NCI-H146 treated with DMSO at 0.1 percent for 48 hours (cell line): ENCODE measurements around the gene SLC27A2.
"Not testable (repeated sequence)": the region's sequence is repeated elsewhere in the genome, so short reads cannot be mapped to it uniquely, and the experiment has no call there.

Experiments
- DNase-seq: peaks from one replicate; lab custom pipeline; 2025; ENCODE audit not compliant: unreplicated experiment; lab: John Stamatoyannopoulos, UW

SLC27A2 gene

DNA sequence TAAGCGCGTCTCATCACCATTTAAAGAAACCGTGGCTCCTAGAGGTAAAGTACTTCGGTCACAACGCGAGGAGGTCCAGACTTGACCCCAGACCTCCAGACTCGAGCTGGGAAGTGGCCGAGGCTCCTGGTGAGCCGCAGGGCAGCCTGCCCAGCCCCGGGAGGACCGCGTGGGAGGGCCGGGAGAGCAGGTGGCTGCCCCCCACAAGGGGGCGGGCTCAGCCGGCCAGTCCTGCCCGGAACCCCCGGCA is at the start of gene SLC27A2:
Gene SLC27A2, plus strand, starts transcription at position 228 of the 250 bp plus-strand sequence. CDS start 232 bp downstream, outside the sequence.
- peak; percentile 34 for DNase-seq

DNA sequence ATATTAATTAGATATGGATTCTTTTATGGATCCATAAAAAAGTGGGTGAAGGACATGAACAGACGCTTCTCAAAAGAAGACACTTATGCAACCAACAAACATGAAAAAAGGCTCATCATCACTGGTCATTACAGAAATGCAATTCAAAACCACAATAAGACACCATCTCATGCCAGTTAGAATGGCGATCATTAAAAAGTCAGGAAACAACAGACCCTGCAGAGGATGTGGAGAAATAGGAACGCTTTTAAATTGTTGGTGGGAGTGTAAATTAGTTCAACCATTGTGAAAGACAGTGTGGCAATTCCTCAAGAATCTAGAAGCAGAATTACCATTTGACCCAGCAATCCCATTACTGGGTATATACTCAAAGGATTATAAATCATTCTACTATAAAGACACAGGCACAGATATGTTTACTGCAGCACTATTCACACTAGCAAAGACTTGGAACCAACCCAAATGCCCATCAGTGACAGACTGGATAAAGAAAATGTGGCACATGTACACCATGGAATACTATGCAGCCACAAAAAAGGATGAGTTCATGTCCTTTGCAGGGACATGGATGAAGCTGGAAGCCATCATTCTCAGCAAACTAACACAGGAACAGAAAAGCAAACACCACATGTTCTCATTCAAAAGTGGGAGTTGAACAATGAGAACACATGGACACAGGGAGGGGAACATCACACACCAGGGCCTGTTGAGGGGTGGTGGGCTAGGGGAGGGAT is 49.6 kb upstream of the SLC27A2 start:
- not testable (repeated sequence) for DNase-seq

DNA sequence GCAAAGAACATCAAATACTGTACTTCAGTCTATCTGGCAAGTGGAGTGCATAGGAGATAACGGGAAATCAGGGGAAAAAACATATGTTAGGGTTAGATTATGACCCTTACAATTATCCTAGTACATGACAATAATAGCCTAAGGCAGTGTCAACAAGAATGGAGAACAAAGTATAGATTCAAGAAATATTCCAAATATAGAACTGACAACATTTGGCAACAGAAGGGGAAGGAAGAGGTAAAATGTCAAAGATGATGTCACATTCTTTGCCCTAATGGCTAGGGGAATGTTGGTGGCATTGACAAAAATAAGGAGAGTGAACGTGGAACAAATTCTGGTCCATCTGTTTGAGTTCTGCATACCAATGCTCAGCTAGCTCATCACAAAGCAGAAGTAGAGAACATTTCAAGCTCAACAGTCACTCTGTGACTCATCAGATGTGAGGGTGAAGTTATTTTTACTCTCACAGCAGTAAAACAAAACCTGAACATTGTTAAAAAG is 47.4 kb upstream of the SLC27A2 start:
- DNase-seq: no peak

DNA sequence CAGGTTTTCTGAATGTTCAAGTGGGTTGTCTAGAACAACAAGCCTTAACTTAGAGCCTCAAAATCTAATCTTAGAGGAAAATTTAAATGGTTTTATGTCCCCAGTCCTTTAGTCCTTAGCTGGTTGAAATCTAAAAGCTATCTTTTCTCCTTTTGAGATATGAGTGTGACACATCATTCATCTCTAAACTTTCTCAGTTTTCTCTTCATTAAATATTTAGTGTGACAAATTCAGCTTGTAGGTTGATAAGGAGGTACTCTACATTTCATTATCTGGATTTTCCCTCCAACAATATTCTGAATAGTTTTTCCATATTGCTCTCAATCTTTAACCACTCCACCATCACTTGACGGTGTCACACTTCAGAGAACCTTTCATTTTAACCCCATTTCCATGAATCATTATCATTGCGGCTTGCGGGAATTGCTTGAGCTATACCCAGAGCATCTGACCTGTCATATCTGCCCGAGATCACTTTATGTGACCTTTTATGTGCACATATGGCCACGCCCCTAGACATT is 46.9 kb upstream of the SLC27A2 start:
- no peak for DNase-seq

DNA sequence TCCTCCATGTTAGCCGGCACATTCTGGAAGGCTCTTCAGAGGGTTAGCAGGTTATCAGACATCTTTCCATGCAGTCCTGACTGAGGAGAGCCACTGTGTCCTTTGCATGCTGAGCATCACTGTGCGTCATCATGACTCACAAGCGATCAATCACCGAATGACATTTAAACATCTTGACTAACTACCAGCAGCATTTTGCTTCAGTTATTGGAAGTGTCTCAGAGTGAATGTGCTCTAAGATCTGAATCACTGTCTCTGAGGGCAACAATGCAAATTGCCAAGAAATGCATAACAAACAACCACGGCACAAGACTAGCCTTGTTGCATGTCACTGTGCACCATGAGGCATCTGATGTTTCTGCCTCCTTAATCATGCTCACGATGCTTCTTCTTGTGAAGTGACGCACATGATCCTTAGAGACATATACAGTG is 44.6 kb upstream of the SLC27A2 start:
- DNase-seq: no peak

DNA sequence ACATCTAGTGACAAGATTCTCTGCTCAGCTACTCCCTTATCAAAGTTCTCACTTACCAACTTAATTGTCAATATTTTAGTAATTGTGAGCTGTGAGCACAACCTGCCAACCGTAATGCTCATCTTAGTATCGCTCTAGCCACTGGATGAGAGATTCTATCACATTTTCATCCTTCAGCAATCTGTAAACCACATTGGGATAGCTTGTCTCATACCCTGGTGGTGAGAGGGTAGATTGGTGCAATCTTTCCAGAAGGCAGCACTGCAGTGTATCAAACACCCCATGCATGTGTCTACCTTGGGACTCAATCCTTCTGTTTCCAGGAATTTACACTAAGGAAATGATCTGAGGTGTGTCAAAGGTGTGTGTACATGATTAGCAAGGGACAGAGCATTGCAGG is 44.1 kb upstream of the SLC27A2 start:
- DNase-seq: no peak

DNA sequence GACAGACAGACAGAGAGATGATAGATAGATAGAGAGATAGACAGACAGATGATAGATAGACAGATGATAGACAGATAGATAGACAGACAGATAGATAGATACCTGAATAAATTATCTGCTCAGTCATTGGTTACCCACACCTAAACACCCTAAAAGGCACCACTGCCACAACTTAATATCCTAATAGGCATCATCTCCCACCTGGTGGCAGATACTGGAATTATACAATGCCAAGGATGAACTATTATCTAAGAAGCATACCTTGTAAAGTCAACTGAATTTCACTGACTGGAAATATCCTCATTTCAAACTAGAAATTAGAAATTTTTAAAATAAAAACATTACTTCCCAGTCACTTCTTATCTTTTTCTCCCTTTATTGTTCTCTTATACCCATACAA is 43.6 kb upstream of the SLC27A2 start:
- DNase-seq: no peak

DNA sequence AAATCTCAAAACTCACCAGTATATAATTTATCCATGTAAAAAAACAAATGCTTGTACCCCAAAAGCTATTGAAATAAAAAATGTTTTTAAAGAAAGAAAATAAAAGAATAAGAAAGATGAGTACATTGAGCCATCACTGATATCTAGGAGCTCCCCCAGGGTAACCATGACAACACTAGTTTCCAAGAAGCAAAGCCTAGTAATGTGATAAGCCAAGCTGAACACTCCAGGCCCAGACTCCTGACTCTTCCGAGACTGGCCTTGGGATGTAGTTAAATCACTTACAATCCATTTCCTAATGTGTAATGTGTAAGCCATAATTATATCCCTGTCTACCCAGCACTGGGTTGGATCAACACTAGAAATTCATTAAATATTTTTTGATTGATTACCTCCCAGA is 41.9 kb upstream of the SLC27A2 start:
- no peak for DNase-seq

DNA sequence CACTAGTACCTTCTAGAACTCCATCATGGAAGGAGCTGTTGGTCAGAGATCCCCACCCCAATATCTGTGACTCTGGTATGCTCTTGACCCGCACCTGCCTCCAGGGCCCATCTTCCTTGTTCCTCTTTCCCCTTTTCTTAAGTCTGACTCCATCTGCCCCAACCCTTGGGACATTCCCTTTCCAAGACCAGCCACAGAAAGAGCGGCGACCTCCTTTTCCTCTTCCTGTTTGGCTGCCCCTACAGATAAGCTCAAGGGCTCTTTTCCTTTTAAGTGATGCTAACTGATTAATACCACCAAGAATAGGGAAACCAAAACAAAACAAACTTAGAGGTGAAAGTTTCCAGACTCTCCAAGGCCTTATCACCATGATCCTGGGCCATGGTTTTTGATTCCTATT is 41.0 kb upstream of the SLC27A2 start:
- no peak for DNase-seq

DNA sequence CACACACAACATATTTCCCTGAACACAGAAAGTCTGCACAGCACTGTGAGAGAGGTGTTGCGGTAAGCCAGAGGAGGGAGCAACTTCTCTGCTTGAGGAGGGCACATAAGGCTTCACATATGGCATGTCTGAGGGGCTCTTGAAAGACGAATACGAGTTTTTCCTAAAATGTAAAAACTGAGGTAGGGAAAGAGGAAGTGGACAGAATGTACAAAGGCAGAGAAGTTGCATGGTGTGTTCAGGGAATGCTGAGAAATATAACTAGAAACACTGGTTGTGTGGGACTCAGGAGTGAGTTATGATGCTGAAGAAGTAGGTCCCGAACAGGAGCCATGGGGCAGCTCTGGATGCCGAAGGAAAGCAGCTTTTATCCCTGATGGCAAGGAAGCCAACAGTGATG is 40.1 kb upstream of the SLC27A2 start:
- DNase-seq: no peak

DNA sequence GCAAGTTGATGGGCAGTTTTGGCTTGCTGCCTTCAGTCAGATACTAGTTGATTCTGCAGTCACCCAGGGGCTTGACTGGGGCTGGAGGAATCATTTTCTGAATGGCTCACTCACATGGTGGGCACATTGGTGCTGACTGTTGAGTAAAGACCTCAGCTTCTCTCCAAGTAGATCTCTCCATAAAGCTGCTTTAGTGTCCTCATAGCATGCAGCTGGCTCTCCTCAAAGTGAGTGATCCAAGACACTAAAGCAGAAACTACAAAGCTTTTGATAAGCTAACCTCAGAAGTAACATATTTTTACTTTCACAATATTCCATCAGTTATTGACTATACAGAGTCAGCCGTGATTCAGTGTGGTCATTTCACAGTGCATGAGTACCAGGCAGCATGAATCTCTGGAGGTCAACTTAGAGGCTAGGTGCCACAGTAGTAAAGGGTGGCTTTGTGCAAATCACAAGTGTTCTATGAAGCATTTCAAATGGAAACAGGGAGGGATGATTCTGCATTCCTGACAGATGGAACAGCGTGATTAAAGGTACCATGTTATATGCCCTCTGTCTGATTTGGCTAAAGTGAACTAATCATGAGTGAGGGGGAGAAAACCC is 38.6 kb upstream of the SLC27A2 start:
- DNase-seq: no peak

DNA sequence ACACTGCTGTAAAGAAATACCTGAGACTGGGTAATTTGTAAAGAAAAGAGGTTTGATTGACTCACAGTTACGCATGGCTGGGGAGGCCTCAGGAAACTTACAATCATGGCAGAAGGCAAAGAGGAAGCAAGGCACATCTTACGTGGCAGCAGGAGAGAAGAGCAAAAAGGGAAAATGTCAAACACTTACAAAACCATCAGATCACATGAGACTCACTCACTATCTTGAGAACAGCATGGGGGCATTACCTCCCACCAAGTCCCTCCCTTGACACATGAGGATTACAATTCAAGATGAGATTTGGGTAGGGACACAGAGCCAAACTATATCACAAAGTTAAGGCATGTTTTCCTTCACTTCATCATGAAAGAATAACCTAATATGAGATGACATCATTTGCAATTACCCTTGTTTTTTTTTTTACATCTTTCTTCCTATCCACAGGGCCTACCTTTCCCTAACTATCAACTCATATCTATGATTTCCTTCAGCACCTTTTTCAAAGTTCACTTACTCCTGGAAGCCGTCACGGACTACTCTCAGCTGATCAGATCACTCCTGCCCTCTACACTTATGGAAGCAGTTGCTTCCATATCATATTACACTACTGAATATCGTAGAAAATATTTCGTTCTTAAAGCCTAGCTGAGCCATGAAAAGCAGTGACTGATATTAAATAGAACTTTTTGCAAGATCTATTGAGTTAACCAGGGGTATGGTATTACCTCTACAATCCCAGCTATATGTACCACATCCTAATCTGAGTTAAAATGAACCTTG is 37.5 kb upstream of the SLC27A2 start:
- no peak for DNase-seq

DNA sequence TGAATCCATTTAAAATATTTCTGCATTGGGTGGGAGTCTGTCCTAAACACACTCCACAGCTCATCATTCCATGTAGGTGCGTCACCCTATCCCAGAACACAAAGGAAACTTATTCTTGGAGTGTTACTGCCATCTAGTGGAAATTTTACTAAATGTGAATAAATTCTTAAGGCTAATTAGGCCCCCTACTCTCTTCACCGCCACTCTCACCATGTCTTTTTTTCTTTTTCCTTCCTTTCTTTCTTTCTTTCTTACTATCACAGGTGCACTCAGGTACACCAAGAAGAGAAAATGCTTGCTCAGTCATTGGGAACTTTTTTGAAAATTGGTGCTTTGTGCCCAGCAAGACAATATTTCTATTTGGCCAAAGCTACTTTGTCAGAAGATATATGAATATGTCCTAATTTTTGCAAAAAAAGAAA is 36.5 kb upstream of the SLC27A2 start:
- DNase-seq: peak; percentile 4

DNA sequence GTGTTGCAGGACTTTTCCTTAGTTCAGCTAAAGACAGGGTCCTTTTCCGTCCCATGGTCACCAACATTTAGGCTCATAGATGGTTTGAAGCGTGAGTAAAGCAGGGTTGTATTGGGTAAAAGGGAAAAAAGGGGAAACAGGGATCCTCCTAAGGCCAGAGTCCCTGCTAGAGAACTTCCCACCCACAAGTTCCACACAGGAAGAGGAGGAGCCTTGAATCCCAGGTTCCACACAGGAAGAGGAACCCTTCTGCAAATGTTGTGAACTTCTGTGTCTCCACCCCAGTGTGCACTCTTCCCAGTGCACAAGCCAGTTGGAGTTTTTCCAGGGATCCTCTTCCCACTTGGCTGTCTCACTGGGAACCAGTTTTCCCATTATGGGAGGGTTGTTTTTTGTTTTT is 35.4 kb upstream of the SLC27A2 start:
- no peak for DNase-seq

DNA sequence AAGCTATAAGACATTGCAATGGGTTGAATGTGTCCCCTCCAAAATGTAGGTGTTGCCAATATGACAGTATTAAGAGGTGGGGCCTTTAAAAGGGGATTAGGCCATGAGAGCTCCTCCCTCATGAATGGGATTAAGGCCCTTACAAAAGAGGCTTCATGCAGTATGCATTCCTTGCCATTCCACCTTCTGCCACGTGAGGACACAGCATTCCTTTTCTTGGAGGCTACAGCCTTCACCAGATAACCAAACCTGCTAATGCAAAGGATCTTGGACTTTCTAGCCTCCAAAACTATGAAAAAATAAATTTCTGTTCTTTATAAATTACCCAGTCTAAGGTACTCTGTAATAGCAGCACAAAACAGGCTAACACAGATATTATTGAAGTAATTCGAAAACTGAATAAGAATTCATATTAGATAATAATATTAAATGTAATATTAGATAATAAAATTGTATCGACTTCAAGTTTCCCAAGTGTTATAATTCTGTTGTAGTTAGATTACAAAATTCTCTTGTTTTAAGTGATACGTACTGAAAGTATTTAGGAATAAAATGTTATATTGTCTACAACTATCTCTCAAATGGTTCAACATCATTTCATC is 33.5 kb upstream of the SLC27A2 start:
- peak; percentile 2 for DNase-seq

DNA sequence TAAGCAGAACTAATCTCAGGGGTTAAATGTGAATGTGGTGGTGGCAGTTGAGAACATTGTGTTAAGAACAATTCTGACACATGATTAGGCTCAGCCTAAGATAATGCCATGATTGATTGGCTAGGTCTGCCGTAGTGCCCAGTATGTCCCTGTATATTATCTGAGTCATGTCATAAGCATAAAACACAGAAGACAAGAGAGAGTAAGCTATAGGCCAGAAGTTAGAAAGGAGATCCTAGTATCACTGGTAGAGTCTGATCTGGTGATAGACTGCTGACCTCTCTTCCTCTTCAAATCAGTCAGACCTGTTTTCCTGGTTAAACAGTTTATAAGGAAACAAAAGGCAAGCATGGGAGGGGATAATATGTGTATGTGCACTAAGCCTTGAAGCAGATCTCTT is 32.9 kb upstream of the SLC27A2 start:
- no peak for DNase-seq

DNA sequence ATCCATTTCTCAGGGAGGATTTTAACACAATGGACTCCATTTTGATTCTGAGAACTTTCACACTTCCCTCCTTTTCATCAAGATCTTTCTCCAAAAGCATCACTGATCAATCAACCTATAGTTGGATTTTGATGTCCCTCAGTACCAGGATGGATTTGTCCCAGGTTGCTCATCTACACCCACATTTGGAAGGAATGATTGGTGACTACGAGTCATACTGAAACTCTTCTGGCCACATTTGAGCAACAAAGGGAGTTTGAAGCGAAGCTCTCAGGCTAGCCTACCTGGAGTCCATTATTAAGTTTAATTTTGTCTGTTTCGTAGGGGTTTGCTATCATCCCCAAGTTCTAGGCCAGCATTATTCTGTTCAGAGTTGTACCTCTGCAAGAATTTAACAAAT is 31.6 kb upstream of the SLC27A2 start:
- DNase-seq: no peak

DNA sequence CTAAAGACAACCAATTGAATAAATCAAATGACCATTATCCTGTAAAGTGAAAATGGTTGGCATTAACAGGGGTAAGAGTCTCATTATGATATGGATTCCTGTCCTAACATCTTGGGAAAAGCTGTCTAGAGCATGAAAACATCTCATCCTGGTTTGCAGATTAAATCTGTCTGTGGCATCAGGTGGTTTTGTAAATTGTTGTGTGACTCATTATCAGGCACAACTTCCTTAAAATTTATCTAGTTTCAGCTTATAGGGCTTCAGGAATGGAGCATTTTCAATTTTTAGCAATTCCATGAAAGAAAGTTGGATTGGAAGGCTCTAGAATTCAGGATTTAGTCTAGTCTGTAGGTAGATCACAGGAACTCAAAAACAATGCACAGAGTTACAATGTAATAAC is 31.1 kb upstream of the SLC27A2 start:
- no peak for DNase-seq

DNA sequence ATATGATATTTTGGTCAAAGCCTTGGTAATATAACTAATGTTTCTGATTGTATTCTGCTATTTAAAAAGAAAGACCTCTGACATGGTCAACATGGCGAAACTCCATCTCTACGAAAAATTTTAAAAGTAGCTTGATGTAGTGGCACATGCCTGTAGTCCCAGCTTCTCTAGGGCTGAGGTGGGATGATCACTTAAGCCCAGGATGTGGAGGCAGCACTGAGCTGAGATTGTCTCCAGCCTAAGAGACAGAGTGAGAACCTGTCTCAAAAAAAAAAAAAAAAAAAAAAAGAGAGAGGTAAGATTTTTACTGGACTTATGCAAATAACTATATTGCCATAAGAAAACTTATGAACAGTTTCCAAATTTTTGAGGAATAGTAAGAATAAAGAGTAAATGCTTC is 30.5 kb upstream of the SLC27A2 start:
- no peak for DNase-seq

DNA sequence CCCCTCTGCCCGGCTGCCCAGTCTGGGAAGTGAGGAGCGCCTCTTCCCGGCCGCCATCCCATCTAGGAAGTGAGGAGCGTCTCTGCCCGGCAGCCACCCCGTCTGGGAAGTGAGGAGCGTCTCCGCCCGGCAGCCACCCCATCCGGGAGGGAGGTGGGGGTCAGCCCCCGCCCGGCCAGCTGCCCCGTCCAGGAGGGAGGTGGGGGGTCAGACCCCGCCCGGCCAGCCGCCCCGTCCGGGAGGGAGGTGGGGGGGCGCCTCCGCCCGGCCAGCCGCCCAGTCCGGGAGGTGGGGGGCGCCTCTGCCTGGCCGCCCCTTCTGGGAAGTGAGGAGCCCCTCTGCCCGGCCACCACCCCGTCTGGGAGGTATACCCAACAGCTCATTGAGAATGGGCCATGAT is 23.8 kb upstream of the SLC27A2 start:
- not testable (repeated sequence) for DNase-seq

DNA sequence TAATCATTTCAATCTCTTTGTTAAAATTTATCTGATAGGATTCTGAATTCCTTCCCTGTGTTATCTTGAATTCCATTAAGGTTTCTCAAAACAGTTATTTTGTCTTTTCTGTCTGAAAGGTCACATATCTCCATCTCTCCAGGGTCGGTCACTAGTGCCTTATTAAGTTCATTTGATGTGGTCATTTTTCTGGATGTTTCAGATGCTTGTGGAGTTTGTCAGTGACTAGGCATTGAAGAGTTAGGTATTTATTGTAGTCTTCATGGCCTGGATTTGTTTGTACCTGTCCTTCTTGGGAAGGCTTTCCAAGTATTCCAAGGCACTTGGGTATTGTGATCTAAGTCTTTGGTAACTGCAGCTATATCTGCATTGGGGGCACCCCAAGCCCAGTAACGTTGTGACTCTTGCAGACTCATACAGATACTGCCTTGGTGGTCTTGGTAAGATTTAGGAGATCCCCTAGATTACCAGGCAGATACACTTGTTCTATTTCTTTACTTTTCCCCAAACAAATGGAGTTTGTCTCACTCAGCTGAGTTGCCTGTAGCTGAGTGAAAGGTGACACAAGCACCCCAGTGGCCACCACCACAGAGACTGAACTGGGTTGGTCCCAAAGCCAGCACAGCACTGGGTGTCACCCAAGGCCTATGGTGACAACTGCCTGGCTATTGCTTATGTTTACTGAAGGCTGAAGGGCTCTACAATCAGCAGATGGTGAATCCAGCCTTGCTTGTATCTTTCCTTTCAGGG is 18.9 kb upstream of the SLC27A2 start:
- no peak for DNase-seq
